Left lung (tissue), 14 donors: ENCODE data around the gene RINT1. TPM values are rescaled to one million over a fixed set of nuclear protein-coding genes. Genes with fewer than 3 reads are reported as not detected.

Experiments used
- ATAC-seq: fragments of 200-7000 bp; cut with Tn5 transposase; one replicate; pipeline ENCODE4 v1.9.1; 2020; ENCODE audit warnings: moderate library complexity
- DNase-seq, 4 donors: peaks; one replicate each; pipeline ENCODE4 v3.0.0-alpha.2; 2013 to 2020
- H3K27ac ChIP-seq, 2 donors: fragments of 200-600 bp; sonication (generic) in 1 of 2; one replicate each; pipeline versions ENCODE4 v1.5.0 to v1.8.0; 2020 to 2021
- H3K27me3 ChIP-seq, 2 donors: fragments of 200-600 bp; sonication (generic) in 1 of 2; one replicate each; pipeline versions ENCODE4 v1.5.0 to v1.8.0; 2020 to 2021
- H3K36me3 ChIP-seq, 2 donors: fragments of 200-600 bp; sonication (generic) in 1 of 2; one replicate each; pipeline versions ENCODE4 v1.5.0 to v1.8.0; 2020 to 2021
- H3K4me1 ChIP-seq, 2 donors: fragments of 200-600 bp; one replicate each; pipeline ENCODE4 v1.8.0; 2021
- H3K4me3 ChIP-seq, 2 donors: fragments of 200-600 bp; sonication (generic) in 1 of 2; one replicate each; pipeline versions ENCODE4 v1.5.0 to v1.8.0; 2020 to 2021; ENCODE audit warnings: mild to moderate bottlenecking in 1 of 2
- H3K9me3 ChIP-seq, 2 donors: fragments of 200-600 bp; sonication (generic) in 1 of 2; one replicate each; pipeline versions ENCODE4 v1.5.0 to v1.8.0; 2020 to 2021
- intact Hi-C, 2 donors: fragments of 100-400 bp; cut with DNase I; formaldehyde crosslinking; loops; one replicate each; pipeline versions ENCODE4 v1.11.2 to v1.14.2; 2022
- long read RNA-seq, 12 donors: library from polyadenylated mRNA in 2 of 12; unstranded in 2 of 12; transcript quantifications; one replicate each; pipeline ENCODE4 v2.0.0 and lab custom pipeline, GENCODE V29; 2019 to 2026
- polyA plus RNA-seq, 6 donors: library from polyadenylated mRNA; unstranded; fragments of 120-200 nt; gene quantifications; one replicate each; pipeline ENCODE4 v1.2.1, GENCODE V29; 2013; ENCODE audit not compliant: insufficient read length in 6 of 6
- total RNA-seq, 2 donors: library from RNA; stranded (reverse); fragmentation: NEBNext Ultra II Directional; extraction: Animal tissue kit (Norgen Biotek cat#: 25700); gene quantifications; one replicate each; pipeline ENCODE4 v1.2.1, GENCODE V29; 2021
- TF ChIP-seq, protein P1 (sequence below), 2 donors: fragments of 200-600 bp; sonication (generic) in 1 of 2; IDR thresholded peaks; one replicate each; pipeline versions ENCODE4 v1.5.0 to v1.8.0; 2021; ENCODE audit warnings: antibody characterized with exemption in 2 of 2
- donor health status: DM: no; HTN: yes; CAD: no.
- donor health status: DM: no; HTN: no; CAD: no.

Gene RINT1
- total RNA-seq (10 to 100 TPM; 15.0 to 15.9 TPM), polyA plus RNA-seq (10 to 100 TPM; 28.3 to 36.2 (median 33.8) TPM)
- long read RNA-seq, donor 1, partial matches to known transcripts, result 6 of 8 reads
- long read RNA-seq, donor 1, other reads (novel, unspliced or antisense), result 0 of 8 reads
- long read RNA-seq, donor 2, partial matches to known transcripts, result 0 of 2 reads
- long read RNA-seq, donor 2, other reads (novel, unspliced or antisense), result 0 of 2 reads
- long read RNA-seq, donor 3, partial matches to known transcripts, result 0 of 3 reads
- long read RNA-seq, donor 3, other reads (novel, unspliced or antisense), result 0 of 3 reads
- long read RNA-seq, donor 4, partial matches to known transcripts, result 1 of 3 reads
- long read RNA-seq, donor 4, other reads (novel, unspliced or antisense), result 1 of 3 reads
- long read RNA-seq, donor 5, partial matches to known transcripts, result 5 of 6 reads
- long read RNA-seq, donor 5, other reads (novel, unspliced or antisense), result 0 of 6 reads
- long read RNA-seq, donor 6, result 0 reads
- long read RNA-seq, donor 7, partial matches to known transcripts, result 0 of 3 reads
- long read RNA-seq, donor 7, other reads (novel, unspliced or antisense), result 0 of 3 reads
- long read RNA-seq, donor 8, partial matches to known transcripts, result 0 of 1 reads
- long read RNA-seq, donor 8, other reads (novel, unspliced or antisense), result 0 of 1 reads
- long read RNA-seq, donor 9, result 0 reads
- long read RNA-seq, donor 10, partial matches to known transcripts, result 0 of 2 reads
- long read RNA-seq, donor 10, other reads (novel, unspliced or antisense), result 0 of 2 reads
- long read RNA-seq, donor 11, partial matches to known transcripts, result 0 of 2 reads
- long read RNA-seq, donor 11, other reads (novel, unspliced or antisense), result 0 of 2 reads
- long read RNA-seq, donor 12, partial matches to known transcripts, result 0 of 1 reads
- long read RNA-seq, donor 12, other reads (novel, unspliced or antisense), result 0 of 1 reads

DNA sequence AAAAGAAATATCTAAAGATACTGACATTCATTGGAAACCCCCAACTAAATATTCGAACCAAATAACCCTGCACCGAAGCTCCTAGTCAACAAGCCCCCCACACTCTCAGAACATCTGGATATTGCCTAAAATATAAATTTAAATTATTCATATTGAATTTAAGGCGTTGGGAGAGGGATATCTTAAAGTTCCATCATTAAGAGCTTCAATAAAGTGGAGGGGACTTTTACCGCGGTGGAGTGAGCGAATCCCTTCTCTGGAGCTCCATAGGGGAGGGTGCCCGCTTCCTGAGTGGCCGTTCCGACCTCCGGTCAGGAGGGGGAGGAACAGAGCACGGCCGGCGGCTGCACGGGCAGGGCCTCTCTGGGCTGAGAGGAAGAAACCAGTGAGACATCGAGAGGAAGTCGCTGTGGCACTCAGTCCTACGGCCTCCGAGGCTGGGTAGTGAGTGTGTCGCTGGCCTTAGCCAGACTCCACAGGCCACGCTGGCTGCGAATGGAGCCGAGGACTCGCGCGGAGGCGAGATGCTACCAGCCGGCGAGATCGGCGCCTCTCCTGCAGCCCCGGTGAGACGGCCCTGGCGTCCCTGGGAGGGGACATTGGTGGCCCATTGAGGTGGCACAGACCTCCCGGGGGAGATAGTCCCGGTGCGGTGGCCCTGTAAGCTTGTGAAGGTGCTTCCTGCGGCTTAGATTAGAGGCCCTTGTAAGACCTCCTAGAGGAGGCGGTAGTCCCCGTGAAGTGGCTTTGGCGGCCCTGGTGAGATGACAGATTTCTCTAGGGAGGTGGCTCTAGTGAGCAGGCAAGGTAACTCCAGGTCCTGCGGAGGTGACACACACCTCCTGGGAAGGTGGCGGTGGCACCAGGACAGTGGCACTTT, at the start of gene RINT1:
RINT1 (plus strand) TSS at position 410 of the 880 bp plus-strand sequence; CDS start at position 525, 115 bp downstream.
- ATAC-seq, result peak; percentile 100
- intact Hi-C loops, result no loop called here

DNA sequence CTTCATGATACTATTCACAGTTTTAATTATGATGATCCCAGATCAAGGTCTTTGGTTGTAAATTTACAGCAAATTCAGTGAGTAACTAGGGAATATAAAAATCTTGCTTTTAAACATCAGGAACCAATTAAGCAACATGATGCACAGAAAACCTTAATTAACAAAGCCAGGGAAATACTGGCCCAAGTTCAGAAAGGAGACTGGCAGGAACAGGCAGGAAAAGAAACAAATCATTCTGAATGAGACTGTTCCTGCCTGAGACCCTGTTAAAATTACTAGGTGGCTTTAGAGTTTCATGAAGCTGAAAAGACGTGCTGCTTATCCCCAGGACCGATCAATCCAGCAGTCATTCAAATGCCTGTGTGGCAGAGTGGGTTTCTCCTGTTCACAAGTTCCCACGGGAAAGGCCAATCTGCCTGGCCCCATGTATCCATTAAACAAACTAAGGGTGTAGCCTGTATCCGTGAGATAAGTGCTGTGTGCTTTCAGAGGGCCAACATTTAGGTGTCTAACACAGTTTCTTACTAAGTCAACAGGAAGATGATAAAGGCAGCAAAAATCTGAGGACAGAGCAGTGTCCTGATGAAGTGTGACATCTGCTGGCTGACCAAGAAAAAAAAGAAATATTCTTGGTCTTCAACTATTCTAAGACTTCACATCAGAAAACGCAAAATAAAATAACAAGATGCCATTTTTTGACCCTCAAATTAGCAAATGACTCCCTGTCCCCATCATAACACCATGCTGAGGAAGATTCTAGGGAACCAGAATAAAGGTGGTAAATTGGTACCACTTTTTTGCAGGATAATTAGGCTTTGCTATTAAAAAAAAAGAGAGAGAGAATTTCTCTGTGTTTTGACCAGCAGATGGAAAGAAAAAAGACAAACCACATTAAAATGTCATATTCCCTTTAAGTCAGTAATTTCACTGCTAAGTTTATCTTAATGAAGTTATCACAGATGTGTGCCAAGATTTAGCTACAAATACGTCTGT, 44.1 kb upstream of the RINT1 start:
- no peaks in the 10 kb centered on the region for H3K27me3 ChIP-seq
- peaks cover 0 to 11% of the 10 kb centered on the region in 2 donors for H3K36me3 ChIP-seq
- TF ChIP-seq, protein P1, sequence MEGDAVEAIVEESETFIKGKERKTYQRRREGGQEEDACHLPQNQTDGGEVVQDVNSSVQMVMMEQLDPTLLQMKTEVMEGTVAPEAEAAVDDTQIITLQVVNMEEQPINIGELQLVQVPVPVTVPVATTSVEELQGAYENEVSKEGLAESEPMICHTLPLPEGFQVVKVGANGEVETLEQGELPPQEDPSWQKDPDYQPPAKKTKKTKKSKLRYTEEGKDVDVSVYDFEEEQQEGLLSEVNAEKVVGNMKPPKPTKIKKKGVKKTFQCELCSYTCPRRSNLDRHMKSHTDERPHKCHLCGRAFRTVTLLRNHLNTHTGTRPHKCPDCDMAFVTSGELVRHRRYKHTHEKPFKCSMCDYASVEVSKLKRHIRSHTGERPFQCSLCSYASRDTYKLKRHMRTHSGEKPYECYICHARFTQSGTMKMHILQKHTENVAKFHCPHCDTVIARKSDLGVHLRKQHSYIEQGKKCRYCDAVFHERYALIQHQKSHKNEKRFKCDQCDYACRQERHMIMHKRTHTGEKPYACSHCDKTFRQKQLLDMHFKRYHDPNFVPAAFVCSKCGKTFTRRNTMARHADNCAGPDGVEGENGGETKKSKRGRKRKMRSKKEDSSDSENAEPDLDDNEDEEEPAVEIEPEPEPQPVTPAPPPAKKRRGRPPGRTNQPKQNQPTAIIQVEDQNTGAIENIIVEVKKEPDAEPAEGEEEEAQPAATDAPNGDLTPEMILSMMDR (IDR thresholded peaks at IDR 0.05), result peak in 1 of 2 donors; percentile 28
- DNase-seq, result peak in 2 of 4 donors; percentile 56 to 68
- intact Hi-C loops, result no loop called here
- no peaks in the 10 kb centered on the region for H3K9me3 ChIP-seq
- H3K4me1 ChIP-seq, result peaks cover 0 to 12% of the 10 kb centered on the region in 2 donors
- peak overlapping the region; percentile 18 to 41 for H3K27ac ChIP-seq
- ATAC-seq, result peak; percentile 79
- H3K4me3 ChIP-seq, result no peak overlapping the region

More for the DNA sequence above, at the start of gene RINT1:
- Histone ChIP-seq H3K4me1 (peaks cover 7 to 22% of the 10 kb centered on the region in 2 donors), H3K27ac (peak within 1 kb of the TSS; percentile 69 to 90), H3K27me3 (no peaks in the 10 kb centered on the region), H3K4me3 (peak within 1 kb of the TSS; percentile 76 to 97), H3K9me3 (no peaks in the 10 kb centered on the region), H3K36me3 (peaks cover 0 to 10% of the 10 kb centered on the region in 2 donors)
- TF ChIP-seq, protein P1 (IDR thresholded peaks at IDR 0.05), result peak; percentile 51 to 54
- peak; percentile 83 to 99 (median 94) for DNase-seq

DNA sequence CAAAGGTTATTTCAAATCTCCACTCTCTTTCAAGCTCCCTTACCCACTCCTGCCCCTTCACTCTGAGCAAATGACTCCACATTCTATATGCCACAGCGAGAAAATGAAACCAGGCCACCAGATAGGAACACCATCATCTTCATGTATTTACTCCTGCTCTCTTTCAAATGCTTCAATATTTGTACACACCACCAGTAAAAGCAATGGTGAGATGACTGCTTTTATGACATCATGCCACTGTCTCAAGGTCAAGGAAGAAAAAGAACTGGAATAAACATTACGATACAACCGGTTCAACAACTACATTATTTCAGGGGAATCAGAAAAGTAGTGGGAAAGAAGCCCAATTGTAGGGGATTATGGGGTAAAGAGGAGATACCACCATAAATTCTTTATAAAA, 42.6 kb upstream of the RINT1 start:
- Histone ChIP-seq H3K27me3 (no peaks in the 10 kb centered on the region), H3K4me3 (no peak overlapping the region), H3K27ac (no peak overlapping the region), H3K36me3 (peaks cover 0 to 11% of the 10 kb centered on the region in 2 donors), H3K4me1 (peaks cover 0 to 12% of the 10 kb centered on the region in 2 donors), H3K9me3 (no peaks in the 10 kb centered on the region)
- ATAC-seq (no peak), DNase-seq (no peak)
- intact Hi-C loops, result no loop called here
- TF ChIP-seq, protein P1 (IDR thresholded peaks at IDR 0.05), result no peak
